ENCODE measurements around the gene TMEM132A. TPM values are rescaled to one million over a fixed set of nuclear protein-coding genes. Genes with fewer than 3 reads are reported as not detected.
A peak's percentile ranks its signal among the peaks of the same experiment; 100 is the strongest.

Gene TMEM132A
- total RNA-seq, 1 experiment from 2014 or later = 57.7 TPM

- Histone ChIP-seq H3K4me3 (no peak overlapping the region), H3K9me3 (replicated peaks) (no peaks in the 10 kb centered on the region), H3K36me3 (no peaks in the 10 kb centered on the region), H3K27ac (no peak overlapping the region), H3K27me3 (no peaks in the 10 kb centered on the region), H3K4me1 (no peaks in the 10 kb centered on the region)
- no peak for DNase-seq
These were observed 21.0 kb downstream of the TMEM132A start for GRCh38 chr11:60945295-60945667.

- Histone ChIP-seq H3K4me3 (no peak overlapping the region), H3K27me3 (no peaks in the 10 kb centered on the region), H3K9me3 (replicated peaks) (no peaks in the 10 kb centered on the region), H3K36me3 (no peaks in the 10 kb centered on the region), H3K27ac (no peak overlapping the region), H3K4me1 (no peaks in the 10 kb centered on the region)
- DNase-seq = no peak
These were observed 22.5 kb downstream of the TMEM132A start for GRCh38 chr11:60946601-60947264.

GRCh38 chr11:60947700-60948099 is 23.4 kb downstream of the TMEM132A start:
- DNase-seq = no peak
- no peaks in the 10 kb centered on the region for H3K9me3 ChIP-seq (replicated peaks)
- no peak overlapping the region for H3K27ac ChIP-seq
- H3K4me1 ChIP-seq = no peaks in the 10 kb centered on the region
- no peak overlapping the region for H3K4me3 ChIP-seq
- H3K36me3 ChIP-seq = no peaks in the 10 kb centered on the region
- H3K27me3 ChIP-seq = no peaks in the 10 kb centered on the region

- Histone ChIP-seq H3K9me3 (replicated peaks) (no peaks in the 10 kb centered on the region), H3K27ac (no peak overlapping the region), H3K4me3 (no peak overlapping the region), H3K27me3 (no peaks in the 10 kb centered on the region), H3K36me3 (no peaks in the 10 kb centered on the region), H3K4me1 (no peaks in the 10 kb centered on the region)
- no peak for DNase-seq
These were observed 24.0 kb downstream of the TMEM132A start for GRCh38 chr11:60948250-60948649.

- no peak overlapping the region for H3K4me3 ChIP-seq
These were observed 25.8 kb downstream of the TMEM132A start for GRCh38 chr11:60950024-60950423.

GRCh38 chr11:60950933-60951605 is 26.8 kb downstream of the TMEM132A start:
- no peaks in the 10 kb centered on the region for H3K4me1 ChIP-seq
- H3K9me3 ChIP-seq (replicated peaks) = no peaks in the 10 kb centered on the region
- H3K27ac ChIP-seq = no peak overlapping the region
- H3K36me3 ChIP-seq = no peaks in the 10 kb centered on the region
- no peak overlapping the region for H3K4me3 ChIP-seq
- no peak for DNase-seq
- no peaks in the 10 kb centered on the region for H3K27me3 ChIP-seq

More at GRCh38 chr11:60950024-60950423, 25.8 kb downstream of the TMEM132A start:
- Histone ChIP-seq H3K27ac (no peak overlapping the region), H3K36me3 (no peaks in the 10 kb centered on the region), H3K9me3 (replicated peaks) (no peaks in the 10 kb centered on the region), H3K27me3 (no peaks in the 10 kb centered on the region), H3K4me1 (no peaks in the 10 kb centered on the region)
- DNase-seq = no peak

GRCh38 chr11:60951606-60951903 is 27.3 kb downstream of the TMEM132A start:
- 0 out of 2 replicates have a peak overlapping the region, but pooled peaks have one; percentile 21 for H3K27ac ChIP-seq
- no peaks in the 10 kb centered on the region for H3K36me3 ChIP-seq
- DNase-seq = peak; percentile 18 to 25
- no peaks in the 10 kb centered on the region for H3K9me3 ChIP-seq (replicated peaks)
- no peaks in the 10 kb centered on the region for H3K4me1 ChIP-seq
- H3K4me3 ChIP-seq = peak overlapping the region; percentile 50
- no peaks in the 10 kb centered on the region for H3K27me3 ChIP-seq

GRCh38 chr11:60951904-60952741 is 27.9 kb downstream of the TMEM132A start, which contains the start of gene SLC15A3:
Gene SLC15A3, minus strand, starts transcription at chr11:60952176. Its CDS starts 625 bp downstream, at chr11:60951551.
- Histone ChIP-seq H3K27me3 (0 out of 2 replicates have a peak, but pooled peaks cover under 1% of the 10 kb centered on the region), H3K36me3 (no peaks in the 10 kb centered on the region), H3K9me3 (replicated peaks) (no peaks in the 10 kb centered on the region), H3K4me3 (peak within 1 kb of the TSS; percentile 50), H3K27ac (peak within 1 kb of the TSS; percentile 21; the same call in 1 of the 2 replicates), H3K4me1 (no peaks in the 10 kb centered on the region)
- peak; percentile 33 to 40 for DNase-seq

GRCh38 chr11:60952742-60953170 is 28.5 kb downstream of the TMEM132A start:
- H3K4me3 ChIP-seq = peak overlapping the region; percentile 50
- no peak overlapping the region for H3K27ac ChIP-seq
- no peak for DNase-seq
- H3K4me1 ChIP-seq = no peaks in the 10 kb centered on the region
- no peaks in the 10 kb centered on the region for H3K36me3 ChIP-seq
- H3K27me3 ChIP-seq = 0 out of 2 replicates have a peak, but pooled peaks cover 3% of the 10 kb centered on the region
- no peaks in the 10 kb centered on the region for H3K9me3 ChIP-seq (replicated peaks)

GRCh38 chr11:60953781-60954180 is 29.5 kb downstream of the TMEM132A start:
- DNase-seq = no peak
- Histone ChIP-seq H3K9me3 (replicated peaks) (no peaks in the 10 kb centered on the region), H3K36me3 (no peaks in the 10 kb centered on the region), H3K27ac (no peak overlapping the region), H3K4me3 (no peak overlapping the region), H3K4me1 (no peaks in the 10 kb centered on the region), H3K27me3 (0 out of 2 replicates have a peak, but pooled peaks cover 3% of the 10 kb centered on the region)

- no peak for DNase-seq
- Histone ChIP-seq H3K27ac (no peak overlapping the region), H3K27me3 (0 out of 2 replicates have a peak, but pooled peaks cover 3% of the 10 kb centered on the region), H3K4me1 (no peaks in the 10 kb centered on the region), H3K36me3 (no peaks in the 10 kb centered on the region), H3K9me3 (replicated peaks) (no peaks in the 10 kb centered on the region), H3K4me3 (no peak overlapping the region)
These were observed 30.2 kb downstream of the TMEM132A start for GRCh38 chr11:60954421-60954820.

GRCh38 chr11:60955571-60955970 is 31.3 kb downstream of the TMEM132A start:
- Histone ChIP-seq H3K4me1 (no peaks in the 10 kb centered on the region), H3K27ac (no peak overlapping the region), H3K36me3 (no peaks in the 10 kb centered on the region), H3K4me3 (no peak overlapping the region), H3K9me3 (replicated peaks) (no peaks in the 10 kb centered on the region), H3K27me3 (0 out of 2 replicates have a peak, but pooled peaks cover 3% of the 10 kb centered on the region)
- DNase-seq = no peak

GRCh38 chr11:60957188-60957587 is 32.9 kb downstream of the TMEM132A start:
- no peak for DNase-seq
- Histone ChIP-seq H3K4me1 (no peaks in the 10 kb centered on the region), H3K36me3 (no peaks in the 10 kb centered on the region), H3K4me3 (no peak overlapping the region), H3K27ac (no peak overlapping the region), H3K9me3 (replicated peaks) (no peaks in the 10 kb centered on the region), H3K27me3 (0 out of 2 replicates have a peak, but pooled peaks cover 3% of the 10 kb centered on the region)

GRCh38 chr11:60959431-60959830 is 35.2 kb downstream of the TMEM132A start:
- Histone ChIP-seq H3K9me3 (replicated peaks) (no peaks in the 10 kb centered on the region), H3K27ac (no peak overlapping the region), H3K4me3 (no peak overlapping the region), H3K36me3 (no peaks in the 10 kb centered on the region), H3K4me1 (no peaks in the 10 kb centered on the region), H3K27me3 (0 out of 2 replicates have a peak, but pooled peaks cover 3% of the 10 kb centered on the region)
- DNase-seq = no peak

- H3K27ac ChIP-seq = no peak overlapping the region
These were observed 36.1 kb downstream of the TMEM132A start for GRCh38 chr11:60960405-60960804.

More at GRCh38 chr11:60960405-60960804, 36.1 kb downstream of the TMEM132A start:
- DNase-seq = no peak
- Histone ChIP-seq H3K27me3 (0 out of 2 replicates have a peak, but pooled peaks cover 3% of the 10 kb centered on the region), H3K4me3 (no peak overlapping the region), H3K4me1 (no peaks in the 10 kb centered on the region), H3K9me3 (replicated peaks) (no peaks in the 10 kb centered on the region), H3K36me3 (no peaks in the 10 kb centered on the region)
